IPS-18c (cell line): ENCODE measurements around the gene NUP98.
"Not testable (repeated sequence)": the region's sequence is repeated elsewhere in the genome, so short reads cannot be mapped to it uniquely, and the experiment has no call there.

Experiments used
- H3K4me3 ChIP-seq: 2 replicates; pipeline ENCODE4 v1.7.0; 2013; ENCODE audit warnings: low read depth, mild to moderate bottlenecking, low read length, moderate library complexity; ENCODE audit not compliant: insufficient read depth
- H3K9me3 ChIP-seq: one replicate; pipeline ENCODE4 v1.6.1; 2013; ENCODE audit warnings: mild to moderate bottlenecking, low read length, moderate library complexity; ENCODE audit not compliant: control insufficient read depth, insufficient read depth

The NUP98 gene

DNA sequence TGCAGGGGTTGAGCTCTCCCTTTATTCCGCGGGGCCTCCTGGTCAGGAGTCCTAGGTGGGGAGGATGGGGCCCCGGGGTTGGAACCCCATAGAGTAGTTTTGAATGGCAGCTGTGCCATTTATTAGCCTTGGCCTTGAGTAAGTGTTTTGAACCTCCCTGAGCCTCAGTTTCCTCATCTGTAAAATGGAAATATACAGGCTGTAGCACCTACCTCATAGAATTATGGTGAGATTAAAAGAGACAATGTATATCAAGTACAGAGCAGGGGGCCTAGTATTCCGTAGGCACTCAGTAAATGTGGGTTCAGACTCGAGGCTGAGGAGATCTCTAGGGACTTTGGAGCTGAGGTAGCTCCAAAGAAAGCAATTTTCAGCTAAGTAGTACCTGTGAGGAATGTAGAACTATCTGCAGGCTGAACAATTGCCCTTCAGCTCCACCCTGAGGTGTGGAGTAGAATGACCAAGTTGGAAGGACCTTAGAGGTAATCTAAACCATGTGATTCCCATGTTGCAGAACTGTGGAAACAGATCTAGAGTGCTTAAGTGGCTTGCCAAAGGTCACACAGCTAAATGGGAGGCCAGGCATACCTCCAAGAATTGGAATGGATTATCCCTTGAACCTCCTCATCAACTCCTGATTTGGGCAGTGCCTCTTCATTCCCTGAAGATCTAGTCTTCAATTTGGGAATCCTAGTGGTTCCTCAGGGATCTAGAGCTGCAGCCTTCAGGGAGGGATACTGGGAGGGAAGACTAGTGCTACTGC lies 11.7 kb upstream of the NUP98 start:
- Histone ChIP-seq H3K4me3 (peak overlapping the region; percentile 62), H3K9me3 (no peaks in the 10 kb centered on the region)

DNA sequence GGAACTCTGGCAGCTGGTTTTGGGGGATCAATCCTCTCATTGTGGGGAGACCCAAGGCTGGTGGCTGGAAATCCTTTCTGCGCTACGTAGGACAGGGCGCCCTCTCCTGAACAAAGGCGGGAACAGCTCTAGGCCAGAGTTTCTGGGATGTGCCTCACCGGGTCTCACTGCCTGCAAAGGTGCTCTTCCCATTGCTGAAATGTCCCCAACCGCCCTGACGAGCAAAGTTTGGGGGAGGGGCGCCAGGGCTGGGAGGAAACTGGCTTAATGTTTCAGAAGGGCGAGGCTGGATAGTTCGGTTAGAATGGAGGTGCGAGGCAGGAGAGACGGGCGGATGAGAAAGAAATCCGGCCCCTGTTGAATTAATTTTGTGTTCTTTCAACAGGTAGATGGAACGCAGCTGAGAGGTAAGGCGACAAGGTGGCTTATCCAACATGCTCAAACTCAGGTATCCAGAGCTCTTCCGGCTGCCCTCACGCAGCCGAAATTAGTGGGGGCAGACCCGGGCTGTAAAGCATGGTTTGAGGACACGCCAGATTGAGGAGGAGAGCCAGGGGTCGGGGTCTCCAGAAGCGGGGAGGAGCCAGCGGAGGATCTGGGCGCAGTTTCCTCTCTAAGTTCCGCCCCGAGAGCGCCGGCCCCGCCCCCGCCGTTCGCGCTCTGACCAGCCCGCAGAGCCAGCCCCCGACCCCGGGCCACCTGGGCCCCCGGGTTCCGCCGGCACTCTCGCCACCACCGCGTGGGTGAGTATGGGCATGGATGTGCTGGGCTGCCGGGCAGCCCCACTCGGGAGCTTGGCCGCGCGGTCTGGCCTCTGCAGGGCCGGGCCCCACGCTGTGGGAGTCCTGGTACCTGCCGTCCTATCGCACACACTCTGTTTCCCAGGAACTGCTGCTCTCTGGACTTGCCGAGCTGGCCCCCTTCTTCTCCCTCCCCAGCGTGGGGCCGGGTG lies 10.8 kb upstream of the NUP98 start, which contains the start of gene PGAP2:
Gene PGAP2, plus strand, starts transcription at position 652 of the 952 bp plus-strand sequence. CDS start 2,700 bp downstream, outside the sequence.
- H3K4me3 ChIP-seq, result peak within 1 kb of the TSS; percentile 62

DNA sequence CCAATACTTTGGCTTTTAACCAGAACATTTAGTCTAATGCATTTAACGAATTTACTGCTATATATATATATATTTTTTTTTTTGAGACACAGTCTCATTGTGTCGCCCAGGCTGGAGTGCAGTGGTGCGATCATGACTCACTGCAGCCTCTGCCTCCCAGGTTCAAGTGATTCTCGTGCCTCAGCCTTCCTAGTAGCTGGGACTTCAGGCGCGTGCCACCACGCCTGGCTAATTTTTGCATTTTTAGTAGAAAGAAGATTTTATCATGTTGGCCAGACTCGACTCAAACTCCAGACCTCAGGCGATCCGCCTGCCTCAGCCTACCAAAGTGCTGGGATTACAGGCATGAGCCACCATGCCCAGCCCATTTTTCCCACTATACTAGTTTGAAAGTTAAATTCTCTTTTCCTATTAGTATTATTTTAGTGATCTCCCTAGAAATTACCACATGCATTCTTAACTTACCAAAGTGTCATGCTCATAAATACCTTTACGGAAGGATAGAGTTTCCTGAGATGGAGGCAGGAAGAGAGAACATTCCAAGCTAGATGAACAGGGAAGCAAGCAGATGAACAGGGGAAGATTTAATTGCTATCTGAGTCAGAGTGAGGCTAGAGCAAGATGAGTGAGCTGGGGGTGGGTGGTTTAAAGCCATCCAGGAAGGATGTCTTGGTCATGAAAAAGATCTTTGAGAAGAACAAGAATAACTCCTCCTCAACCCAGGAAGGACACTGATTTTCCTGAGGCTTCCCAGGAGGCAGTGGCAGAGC lies 6.6 kb upstream of the NUP98 start:
- no peaks in the 10 kb centered on the region for H3K9me3 ChIP-seq
- H3K4me3 ChIP-seq, result no peak overlapping the region

More for the DNA sequence above, 10.8 kb upstream of the NUP98 start, which contains the start of gene PGAP2:
- no peaks in the 10 kb centered on the region for H3K9me3 ChIP-seq

DNA sequence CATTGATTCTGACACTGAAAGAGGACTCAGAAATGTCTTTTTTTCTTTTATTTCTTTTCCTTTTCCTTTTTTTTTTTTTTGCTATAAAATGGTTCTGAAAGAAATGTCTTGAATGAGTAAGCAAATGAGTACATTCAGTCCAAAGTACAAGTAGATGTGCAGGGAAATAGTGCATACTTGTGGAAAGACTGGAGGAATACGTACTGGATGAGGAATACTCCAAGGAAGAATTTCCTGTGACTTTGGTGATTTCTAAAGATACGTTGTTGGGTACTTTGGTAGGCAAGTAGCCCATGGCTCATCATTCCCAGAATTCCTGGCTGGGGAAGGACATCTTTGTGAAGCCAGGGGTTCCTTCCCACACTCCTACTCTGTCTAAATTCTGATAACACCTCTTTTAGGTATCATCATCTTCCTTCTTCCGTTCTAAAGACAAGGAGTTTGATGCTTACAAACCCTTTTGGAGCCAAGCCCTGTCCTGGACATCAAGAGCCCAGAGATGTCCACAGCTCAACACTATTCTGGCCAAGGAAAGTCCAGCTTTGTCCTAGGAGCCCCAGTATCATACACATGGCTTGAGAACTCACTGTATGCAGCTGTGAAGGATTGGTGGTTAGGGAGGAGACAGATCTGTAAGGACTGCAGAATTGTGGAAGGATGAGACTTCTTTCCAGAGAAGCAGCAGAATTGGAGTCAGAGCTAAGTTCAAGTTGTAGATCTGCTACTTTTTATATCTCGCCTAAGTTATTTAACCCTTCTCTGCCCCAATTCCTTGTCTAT lies 4.8 kb upstream of the NUP98 start:
- Histone ChIP-seq H3K9me3 (no peaks in the 10 kb centered on the region), H3K4me3 (no peak overlapping the region)

DNA sequence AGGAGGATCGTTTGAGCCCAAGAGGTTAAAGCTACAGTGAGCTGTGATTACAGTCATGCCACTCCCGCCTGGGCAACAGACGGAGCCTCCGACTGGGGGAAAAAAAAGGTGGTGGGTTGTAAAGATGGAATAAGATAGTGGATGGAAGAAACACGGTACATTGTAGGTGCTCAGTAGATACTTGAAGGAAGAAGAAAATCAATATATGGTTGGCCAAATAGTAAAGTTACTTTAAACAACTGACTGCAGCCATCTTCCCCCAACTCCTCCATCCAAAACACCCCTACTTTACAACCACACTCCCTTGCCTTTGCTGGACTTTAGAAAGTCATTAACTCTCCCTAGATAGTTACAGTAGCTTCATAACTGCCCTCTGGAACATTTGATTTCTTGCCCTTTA lies 2.5 kb upstream of the NUP98 start:
- Histone ChIP-seq H3K9me3 (no peaks in the 10 kb centered on the region), H3K4me3 (no peak overlapping the region)

DNA sequence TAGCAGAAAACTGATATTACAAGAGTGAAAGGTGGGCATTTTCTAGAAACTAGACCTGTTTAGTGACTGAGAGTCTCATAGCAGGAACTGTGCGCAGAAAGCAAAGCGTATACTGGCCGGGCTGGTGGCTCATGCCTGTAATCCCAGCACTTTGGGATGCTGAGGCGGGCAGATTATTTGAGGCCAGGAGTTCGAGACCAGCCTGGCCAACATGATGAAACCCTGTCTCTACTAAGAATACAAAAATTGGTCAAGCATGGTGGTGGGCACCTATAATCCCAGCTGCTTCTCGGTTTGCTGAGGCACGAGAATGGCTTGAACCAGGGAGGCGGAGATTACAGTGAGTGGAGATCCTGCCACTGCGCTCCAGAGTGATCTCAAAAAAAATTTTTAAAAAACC lies 1.8 kb upstream of the NUP98 start:
- H3K4me3 ChIP-seq, result no peak overlapping the region
- no peaks in the 10 kb centered on the region for H3K9me3 ChIP-seq

DNA sequence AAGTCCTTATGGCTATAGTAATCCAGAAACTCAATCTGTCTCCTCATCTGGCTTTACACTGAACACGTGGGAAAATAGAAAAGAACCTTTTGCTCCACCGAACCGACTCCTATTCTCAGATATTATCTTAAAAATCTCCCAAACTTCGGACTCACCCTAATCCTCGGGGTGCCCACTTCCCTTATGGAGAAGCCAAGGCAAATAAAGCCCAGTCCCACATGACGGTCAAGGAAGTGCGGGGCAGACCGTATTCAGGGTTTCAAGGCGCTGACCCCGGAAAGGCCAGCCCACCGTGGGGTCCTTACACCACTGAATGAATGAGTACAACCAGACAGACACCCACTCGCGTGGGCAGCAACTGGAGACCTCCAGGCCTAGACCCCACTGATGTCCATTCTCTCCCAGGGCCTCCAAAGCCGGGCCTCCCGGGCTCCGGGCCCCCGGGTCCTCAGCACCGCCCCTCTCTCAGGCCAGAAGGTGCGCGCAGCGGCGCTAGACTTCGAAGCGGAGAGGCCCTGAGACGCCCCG lies 489 bp downstream of the NUP98 start:
- Histone ChIP-seq H3K4me3 (peak overlapping the region; percentile 91), H3K9me3 (no peaks in the 10 kb centered on the region)

DNA sequence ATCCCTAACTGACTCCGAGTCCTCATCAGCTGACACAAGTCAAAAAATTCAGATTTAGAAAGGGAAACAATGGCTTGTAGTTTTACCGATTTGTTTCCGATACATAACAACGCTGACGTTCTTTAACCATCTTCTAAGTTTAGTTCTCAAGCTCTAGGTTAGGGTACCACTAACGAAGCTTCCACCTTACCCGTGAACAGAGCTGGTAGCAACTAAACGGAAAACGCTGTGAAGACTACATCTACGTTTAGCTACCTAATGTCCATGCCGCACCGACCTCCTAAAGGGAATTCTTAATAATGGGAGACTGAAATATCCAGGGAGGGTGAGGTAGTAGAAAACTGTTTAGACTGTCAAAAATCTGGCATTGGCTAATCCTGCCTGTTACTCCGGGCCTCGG lies 1.0 kb downstream of the NUP98 start:
- H3K9me3 ChIP-seq, result no peaks in the 10 kb centered on the region
- peak overlapping the region; percentile 91 for H3K4me3 ChIP-seq

DNA sequence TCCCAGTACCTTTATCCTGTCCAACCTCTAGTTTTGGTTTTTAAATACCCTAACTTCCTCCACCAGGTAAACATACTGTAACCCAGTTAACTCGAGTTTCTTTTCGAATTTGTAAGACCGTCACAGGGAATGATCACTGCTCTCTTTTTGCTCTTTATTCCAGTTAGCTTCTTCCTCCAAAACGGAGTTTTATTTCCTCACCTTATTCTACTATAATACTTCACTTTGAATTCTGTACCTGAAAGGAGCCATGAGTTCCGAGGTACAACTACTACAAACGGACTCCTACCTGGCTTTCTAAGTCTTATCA lies 1.4 kb downstream of the NUP98 start:
- no peaks in the 10 kb centered on the region for H3K9me3 ChIP-seq
- H3K4me3 ChIP-seq, result peak overlapping the region; percentile 91

DNA sequence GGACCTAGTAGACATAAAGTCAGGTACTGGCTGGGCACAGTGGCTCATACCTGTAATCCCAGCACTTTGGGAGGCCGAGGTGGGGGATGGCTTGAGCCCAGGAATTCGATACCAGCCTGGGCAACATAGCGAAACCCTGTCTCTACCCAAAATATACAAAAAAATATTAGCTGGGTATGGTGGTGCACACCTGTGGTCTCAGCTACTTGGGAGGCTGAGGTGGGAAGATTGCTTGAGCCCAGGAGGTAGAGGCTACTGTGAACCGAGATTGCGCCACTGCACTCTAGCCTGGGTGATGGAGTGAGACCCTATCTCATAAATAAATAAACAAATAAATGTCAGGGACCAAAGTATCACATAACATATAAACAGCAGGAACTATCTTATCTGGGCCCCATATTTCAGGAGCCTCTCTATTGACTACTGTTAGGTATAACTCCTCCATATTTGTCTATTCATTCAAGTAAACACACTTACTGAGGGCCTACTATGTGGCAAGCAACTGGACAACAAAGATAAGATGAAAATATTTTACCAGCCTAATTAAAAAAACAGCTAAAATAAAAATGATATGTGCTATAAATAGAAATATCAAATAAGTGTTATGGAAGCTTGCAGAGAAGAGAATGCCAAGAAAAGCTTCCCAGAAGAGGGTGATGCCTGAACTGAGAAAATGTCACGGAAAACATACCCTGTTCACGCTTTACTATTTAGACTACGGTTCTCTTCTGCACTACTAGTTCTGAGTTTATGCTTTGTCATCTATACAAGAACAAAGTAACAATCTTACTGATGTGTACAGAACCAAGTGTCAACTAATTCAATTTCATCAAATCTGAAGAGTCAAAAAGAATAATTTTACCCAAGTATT lies 2.0 kb downstream of the NUP98 start:
- H3K4me3 ChIP-seq, result peak overlapping the region; percentile 91; the same call in 1 of the 2 replicates
- no peaks in the 10 kb centered on the region for H3K9me3 ChIP-seq

DNA sequence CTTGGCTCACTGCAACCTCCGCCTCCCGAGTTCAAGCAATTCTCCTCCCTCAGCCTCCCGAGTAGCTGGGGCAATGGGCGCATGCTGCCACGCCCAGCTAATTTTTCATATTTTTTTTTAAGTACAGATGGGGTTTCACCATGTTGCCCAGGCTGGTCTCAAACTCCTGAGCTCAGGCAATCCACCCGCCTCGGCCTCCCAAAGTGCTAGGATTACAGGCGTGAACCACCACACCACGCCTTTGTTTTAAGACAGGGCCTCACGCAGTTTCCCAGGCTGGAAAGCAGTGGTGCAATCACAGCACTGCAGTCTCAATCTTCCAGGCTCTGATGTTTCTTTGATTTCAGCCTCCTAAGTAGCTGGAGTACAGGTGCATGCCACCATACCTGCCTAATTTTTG lies 3.0 kb downstream of the NUP98 start:
- H3K9me3 ChIP-seq, H3K4me3 ChIP-seq: not testable (repeated sequence)

DNA sequence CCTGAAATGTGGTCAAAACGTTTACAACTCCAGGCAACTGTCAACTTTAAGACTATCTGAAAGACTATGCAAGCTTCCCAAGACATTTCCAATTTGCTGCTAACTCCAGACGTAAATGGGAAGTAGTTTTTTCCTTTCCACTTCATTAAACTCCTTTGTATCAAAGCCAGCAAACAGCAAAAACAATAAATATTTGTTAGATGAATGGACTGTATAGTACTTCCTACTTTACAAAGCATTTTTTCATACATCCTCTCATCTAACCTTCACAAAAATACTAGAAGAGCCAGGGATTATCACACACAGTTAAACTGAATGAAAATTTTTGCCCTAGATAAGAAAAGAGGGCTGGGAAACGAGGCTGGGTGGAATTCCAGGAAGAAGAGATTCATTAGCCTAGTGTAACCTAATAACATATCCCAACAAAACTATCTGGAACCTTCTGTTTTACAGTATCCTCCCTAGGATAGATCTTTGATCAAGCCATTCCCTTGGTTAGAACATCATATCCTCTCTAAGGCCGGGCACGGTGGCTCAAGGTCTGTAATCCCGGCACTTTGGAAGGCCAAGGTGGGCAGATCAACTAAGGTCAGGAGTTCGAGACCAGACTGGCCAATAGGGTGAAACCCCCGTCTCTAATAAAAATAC lies 10.4 kb downstream of the NUP98 start:
- no peaks in the 10 kb centered on the region for H3K9me3 ChIP-seq
- no peak overlapping the region for H3K4me3 ChIP-seq

DNA sequence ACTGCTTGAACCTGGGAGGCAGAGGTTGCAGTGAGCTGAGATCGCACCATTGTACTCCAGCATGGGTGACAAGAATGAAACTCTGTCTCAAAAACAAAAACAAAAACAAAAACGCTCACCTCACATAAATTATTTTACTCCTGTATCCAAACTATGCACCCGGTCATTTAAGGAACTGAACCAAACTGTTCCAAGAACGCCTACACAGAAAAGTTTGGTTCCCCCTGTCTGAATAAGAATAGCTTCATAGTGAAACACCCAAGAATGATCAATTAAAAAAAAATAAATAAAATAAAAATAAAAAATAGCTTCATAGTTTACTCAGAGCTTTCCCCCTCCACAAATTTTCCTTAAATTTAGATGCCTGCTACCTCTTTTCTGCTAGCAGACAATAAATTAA lies 13.7 kb downstream of the NUP98 start:
- Histone ChIP-seq H3K4me3 (no peak overlapping the region), H3K9me3 (no peaks in the 10 kb centered on the region)

DNA sequence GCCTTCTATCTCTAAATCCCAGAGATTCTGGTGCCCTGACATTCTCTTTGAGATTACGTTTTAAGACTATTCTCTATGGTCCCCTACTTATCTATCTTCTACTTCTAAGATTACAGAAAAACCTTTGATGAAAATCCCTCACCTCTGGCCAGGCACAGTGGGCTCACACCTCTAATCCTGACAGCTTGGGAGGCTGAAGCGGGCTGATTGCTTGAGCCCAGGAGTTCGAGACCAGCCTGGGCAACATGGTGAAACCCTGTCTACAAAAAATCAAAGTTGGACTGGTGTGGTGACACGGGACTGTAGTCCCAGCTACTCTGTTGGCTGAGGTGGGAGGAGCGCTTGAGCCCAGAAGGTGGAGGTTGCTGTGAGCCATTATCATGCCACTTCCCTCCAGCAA lies 14.4 kb downstream of the NUP98 start:
- no peaks in the 10 kb centered on the region for H3K9me3 ChIP-seq
- H3K4me3 ChIP-seq, result no peak overlapping the region

DNA sequence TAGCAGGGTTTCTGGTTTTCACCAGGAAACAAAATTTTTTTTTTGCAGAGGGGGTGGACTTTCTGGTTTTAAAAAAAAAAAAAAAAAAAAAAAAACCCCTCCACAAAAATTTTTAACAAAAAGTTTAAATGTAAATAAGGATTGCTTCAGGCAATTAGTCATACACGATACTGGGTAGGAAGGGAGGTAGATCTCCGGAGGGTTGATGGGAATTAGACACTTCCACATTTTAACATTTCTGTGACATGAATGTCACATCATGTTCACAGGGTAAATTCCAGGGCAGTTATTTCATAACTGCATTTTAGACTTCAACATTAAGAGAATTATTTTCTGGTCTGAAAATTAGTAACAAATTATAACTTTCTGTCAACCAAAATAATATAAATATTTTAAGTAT lies 15.9 kb downstream of the NUP98 start:
- Histone ChIP-seq H3K9me3 (no peaks in the 10 kb centered on the region), H3K4me3 (no peak overlapping the region)
